NCI-H345 (cell line): ENCODE measurements around the gene ARHGAP15.
"Not testable (repeated sequence)": the region's sequence is repeated elsewhere in the genome, so short reads cannot be mapped to it uniquely, and the experiment has no call there.

ENCODE experiments used
- DNase-seq: peaks from one replicate; lab custom pipeline; 2025; lab: John Stamatoyannopoulos, UW

The ARHGAP15 gene

GRCh38 chr2:143128681-143129580, at the start of gene ARHGAP15:
Gene ARHGAP15, plus strand, starts transcription at chr2:143129419.
- peak; percentile 11 for DNase-seq

DNA sequence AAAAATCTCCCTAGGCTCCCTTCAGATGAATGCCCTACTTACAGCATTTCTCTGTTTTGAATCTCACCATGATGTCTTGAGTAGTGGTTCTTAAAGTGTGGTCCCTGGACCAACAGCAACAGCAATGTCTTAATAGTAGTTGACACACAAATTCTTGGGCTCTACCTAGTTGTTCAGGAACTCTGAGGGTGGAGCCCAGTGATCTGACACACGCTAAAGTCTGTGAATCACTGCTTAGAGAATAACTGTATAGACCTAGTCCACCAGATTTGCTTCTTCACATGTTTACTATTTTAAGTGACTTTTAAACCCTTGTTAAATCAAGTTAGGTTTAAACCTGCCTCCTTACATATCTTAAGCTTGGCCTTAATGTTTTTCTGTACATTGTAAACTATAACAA, 47.6 kb upstream of the ARHGAP15 start:
- DNase-seq = no peak

GRCh38 chr2:143083636-143084035, 45.6 kb upstream of the ARHGAP15 start:
- no peak for DNase-seq

DNA sequence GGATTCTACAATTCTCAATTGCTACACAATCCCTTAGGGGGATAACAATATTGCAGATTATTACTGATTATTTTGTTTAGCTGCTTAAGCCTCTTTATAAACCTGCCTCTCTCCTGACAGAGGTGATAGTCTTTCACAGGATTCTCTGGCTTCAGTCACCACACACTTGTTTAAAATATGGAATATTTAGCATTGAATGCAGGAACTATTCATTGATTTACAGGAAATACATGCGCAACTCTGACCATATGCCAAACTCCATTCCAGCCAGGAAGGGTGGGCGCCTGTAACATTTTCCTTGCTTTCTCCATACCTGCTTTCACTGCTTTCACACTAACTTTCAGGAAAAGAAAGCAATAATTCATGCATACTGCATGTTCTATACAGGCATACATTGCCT, 44.8 kb upstream of the ARHGAP15 start:
- DNase-seq = no peak

DNA sequence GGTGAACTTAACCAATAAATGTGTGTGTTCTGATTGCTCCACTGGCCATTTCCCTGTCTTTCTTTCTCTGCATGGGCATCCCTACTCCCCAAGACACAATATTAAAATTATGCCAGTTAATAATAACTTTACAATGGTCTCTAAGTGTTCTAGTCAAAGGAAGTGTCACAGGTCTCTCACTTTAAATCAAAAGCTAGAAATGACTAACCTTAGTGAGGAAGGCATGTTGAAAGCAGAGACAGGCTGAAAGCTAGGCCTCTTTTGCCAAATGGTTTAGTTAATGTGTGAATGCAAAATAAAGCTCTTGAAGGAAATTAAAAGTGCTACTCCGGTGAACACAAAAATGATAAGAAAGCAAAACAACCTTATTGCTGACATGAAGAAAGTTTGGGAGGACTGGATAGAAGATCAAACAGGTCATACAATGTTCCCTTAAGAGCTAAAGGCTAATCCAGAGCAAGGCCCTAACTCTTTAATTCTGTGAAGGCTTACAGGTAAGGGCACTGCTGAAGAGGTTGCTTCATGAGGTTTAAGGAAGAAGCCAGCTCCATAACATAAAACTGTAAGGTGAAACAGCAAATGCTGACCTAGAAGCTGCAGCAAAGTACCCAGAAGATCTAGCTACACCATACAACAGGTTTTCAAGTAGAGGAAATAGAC, 44.0 kb upstream of the ARHGAP15 start:
- no peak for DNase-seq

DNA sequence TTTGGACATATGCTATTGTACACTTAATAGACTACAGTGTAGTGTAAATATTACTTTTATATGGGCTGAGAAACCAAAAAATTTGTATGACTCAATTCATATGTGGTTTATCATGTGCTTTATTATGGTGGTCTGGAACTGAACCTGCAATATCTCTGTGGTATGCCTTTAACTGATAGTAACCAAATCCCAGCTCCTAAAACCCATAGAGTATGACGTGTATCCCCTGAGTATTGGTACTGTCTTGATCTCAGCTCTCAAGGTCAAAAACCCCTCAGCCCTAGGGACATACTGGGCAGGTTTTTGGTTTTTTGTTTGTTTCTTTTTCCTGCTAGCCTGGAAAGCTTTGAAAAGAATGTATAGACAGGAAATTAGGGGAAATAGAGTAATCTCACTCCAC, 42.2 kb upstream of the ARHGAP15 start:
- DNase-seq = no peak

DNA sequence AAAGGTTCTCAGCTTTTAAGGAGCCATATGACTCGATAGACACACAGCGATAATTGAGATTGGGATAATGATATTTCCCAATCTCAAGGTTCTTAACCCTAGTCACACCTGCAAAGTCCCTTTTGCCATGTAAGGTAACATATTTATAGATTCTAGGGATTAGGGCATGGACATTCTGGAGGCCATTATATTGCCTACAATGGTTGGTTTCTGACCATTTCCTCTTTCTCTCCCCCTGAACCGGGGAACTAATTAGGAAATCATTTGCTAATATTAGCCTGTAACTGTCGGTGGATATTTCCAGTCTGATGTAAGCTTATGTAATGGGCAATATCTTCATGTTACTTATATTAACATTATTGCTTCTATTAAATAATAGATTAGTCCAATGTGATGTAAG, 40.8 kb upstream of the ARHGAP15 start:
- no peak for DNase-seq

- DNase-seq = not testable (repeated sequence)
Observed at GRCh38 chr2:143089520-143089919, 39.7 kb upstream of the ARHGAP15 start.

GRCh38 chr2:143110758-143111428, 18.3 kb upstream of the ARHGAP15 start:
- peak; percentile 71 for DNase-seq

- no peak for DNase-seq
Observed at GRCh38 chr2:143117225-143117624, 12.0 kb upstream of the ARHGAP15 start.

- no peak for DNase-seq
Observed at GRCh38 chr2:143121079-143121478, 8.1 kb upstream of the ARHGAP15 start.

GRCh38 chr2:143121957-143122356, 7.3 kb upstream of the ARHGAP15 start:
- no peak for DNase-seq

DNA sequence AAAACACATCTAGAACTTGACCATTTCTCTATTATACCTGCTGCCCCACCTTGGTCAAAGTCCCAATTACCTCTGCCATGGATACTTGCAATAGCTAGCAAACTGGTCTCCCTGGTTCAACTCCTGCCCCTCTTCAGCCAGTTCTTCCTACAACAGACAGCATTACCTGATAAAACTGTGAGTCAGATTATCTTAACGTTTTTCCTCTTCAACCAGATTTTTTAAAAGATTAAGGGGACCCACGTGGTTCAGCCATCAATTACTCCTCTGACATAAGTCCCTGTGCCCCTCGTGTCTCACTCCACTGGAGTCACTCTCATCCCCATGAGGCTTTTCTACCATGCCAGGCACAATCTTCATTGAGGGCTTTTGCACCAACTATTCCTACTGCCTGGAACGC, 5.3 kb upstream of the ARHGAP15 start:
- DNase-seq = no peak

DNA sequence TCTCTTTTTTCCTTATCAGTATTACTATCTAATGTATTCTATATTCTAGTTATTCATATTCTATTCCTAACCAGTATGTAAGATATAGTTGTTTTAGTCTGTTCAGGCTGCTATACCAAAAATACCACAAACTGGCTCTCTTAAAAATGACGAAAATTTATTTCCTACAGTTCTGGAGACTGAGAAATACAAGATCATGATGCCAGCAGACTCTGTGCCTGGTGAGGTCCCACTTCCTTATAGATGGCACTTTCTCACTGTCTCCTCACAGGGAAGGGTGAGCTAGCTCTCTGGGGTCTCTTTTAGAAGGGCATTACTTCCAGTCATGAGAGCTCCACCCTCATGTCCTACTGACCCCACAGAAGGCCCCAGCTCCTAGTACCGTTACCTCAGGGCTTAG, 4.8 kb upstream of the ARHGAP15 start:
- no peak for DNase-seq

DNA sequence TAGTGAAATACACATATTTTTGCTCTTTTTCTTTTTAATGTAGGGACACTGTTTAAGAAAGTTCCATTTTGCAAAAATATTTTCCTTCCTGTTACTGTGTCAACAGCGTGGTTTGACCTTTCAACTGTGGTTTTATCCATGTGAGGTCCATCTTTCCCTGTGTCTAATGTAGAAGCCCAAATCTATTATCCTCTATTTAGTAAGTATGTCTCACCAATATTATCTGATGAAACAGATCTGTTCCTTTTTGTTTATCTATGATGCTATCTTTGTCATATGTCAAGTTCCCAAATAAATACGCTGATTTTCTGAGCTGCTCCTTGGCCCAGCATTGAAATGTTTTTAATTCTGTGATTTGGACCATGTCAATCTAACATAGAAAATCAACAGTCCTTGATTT, 3.5 kb upstream of the ARHGAP15 start:
- no peak for DNase-seq

- no peak for DNase-seq
Observed at GRCh38 chr2:143132355-143132754, 3.1 kb downstream of the ARHGAP15 start.

- no peak for DNase-seq
Observed at GRCh38 chr2:143133783-143134182, 4.6 kb downstream of the ARHGAP15 start.

GRCh38 chr2:143138292-143138691, 9.1 kb downstream of the ARHGAP15 start:
- no peak for DNase-seq

GRCh38 chr2:143139835-143140393, 10.7 kb downstream of the ARHGAP15 start:
- DNase-seq = no peak

- DNase-seq = no peak
Observed at GRCh38 chr2:143140864-143141661, 11.8 kb downstream of the ARHGAP15 start.

DNA sequence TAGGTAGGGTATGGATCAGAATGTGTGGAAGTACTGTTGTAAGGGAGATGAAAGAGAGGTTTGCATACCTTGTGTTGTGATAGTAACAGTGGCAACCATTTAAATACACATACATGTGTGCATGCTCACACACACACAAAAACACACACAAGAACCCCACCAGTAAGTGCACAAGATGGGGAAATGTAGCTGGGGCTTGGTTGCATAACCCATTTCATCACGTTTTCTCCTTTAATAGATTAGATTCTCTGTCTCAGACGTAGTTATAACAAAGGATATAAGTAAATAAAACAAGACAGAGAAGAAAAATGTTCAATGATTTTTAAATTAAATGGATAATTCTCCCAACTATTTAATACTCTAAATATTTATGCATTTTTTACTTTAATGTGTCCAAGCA, 13.4 kb downstream of the ARHGAP15 start:
- DNase-seq = no peak
